Motor neuron (in vitro differentiated cells): ENCODE measurements around the gene COMMD4. TPM values are rescaled to one million over a fixed set of nuclear protein-coding genes. Genes with fewer than 3 reads are reported as not detected.
"Not testable (repeated sequence)": the region's sequence is repeated elsewhere in the genome, so short reads cannot be mapped to it uniquely, and the experiment has no call there.

Experiments
- ATAC-seq, 8 experiments: fragments of 200-7000 bp; cut with Tn5 transposase; replicated peaks in 6 of 8; 2 replicates each; pipeline ENCODE4 v1.8.0; 2021; ENCODE audit warnings: mild to moderate bottlenecking in 8 of 8, moderate library complexity in 8 of 8
- H3K27ac ChIP-seq, 2 donors: fragments of 250-450 bp; sonication (Bioruptor Pico); 2 replicates each; pipeline ENCODE4 v1.9.0; 2021; ENCODE audit warnings: antibody characterized with exemption in 2 of 2, mild to moderate bottlenecking in 2 of 2, moderate library complexity in 1 of 2
- H3K4me1 ChIP-seq, 2 donors: fragments of 250-450 bp; sonication (Bioruptor Pico); replicated peaks in 1 of 2; 2 replicates each; pipeline ENCODE4 v1.6.1; 2021; ENCODE audit warnings: antibody characterized with exemption in 2 of 2, mild to moderate bottlenecking in 2 of 2, moderate library complexity in 1 of 2
- H3K4me3 ChIP-seq, 5 donors: fragments of 250-450 bp; sonication (Bioruptor Pico); 2 replicates each; pipeline ENCODE4 v1.9.0; 2021; ENCODE audit warnings: antibody characterized with exemption in 5 of 5, mild to moderate bottlenecking in 5 of 5, moderate library complexity in 4 of 5
- WGBS, 10 experiments: fragments of 450-650 bp; shearing (Covaris generic); methylation state at CpG; one replicate each; pipeline ENCODE4 v1.0.0; 2022; 5-methylcytosine and 5-hydroxymethylcytosine counted together
- in situ Hi-C, 9 experiments: fragments of 400-800 bp; cut with MboI; loops; one replicate each; pipeline ENCODE4 v1.15.0; 2021; ENCODE audit warnings: low sequenced_read_pairs in 9 of 9, low pct_unique_long_range_greater_than_20kb in 2 of 9; ENCODE audit not compliant: unreplicated experiment in 9 of 9
- total RNA-seq, 8 experiments: library from RNA; unstranded; fragments of 300-600 nt; gene quantifications; 2 replicates each; pipeline versions ENCODE4 v1.2.3 to v1.2.4, GENCODE V29; 2022

The COMMD4 gene
- total RNA-seq, result 10 to 100 TPM; 17.6 to 93.3 (median 56.3) TPM

DNA sequence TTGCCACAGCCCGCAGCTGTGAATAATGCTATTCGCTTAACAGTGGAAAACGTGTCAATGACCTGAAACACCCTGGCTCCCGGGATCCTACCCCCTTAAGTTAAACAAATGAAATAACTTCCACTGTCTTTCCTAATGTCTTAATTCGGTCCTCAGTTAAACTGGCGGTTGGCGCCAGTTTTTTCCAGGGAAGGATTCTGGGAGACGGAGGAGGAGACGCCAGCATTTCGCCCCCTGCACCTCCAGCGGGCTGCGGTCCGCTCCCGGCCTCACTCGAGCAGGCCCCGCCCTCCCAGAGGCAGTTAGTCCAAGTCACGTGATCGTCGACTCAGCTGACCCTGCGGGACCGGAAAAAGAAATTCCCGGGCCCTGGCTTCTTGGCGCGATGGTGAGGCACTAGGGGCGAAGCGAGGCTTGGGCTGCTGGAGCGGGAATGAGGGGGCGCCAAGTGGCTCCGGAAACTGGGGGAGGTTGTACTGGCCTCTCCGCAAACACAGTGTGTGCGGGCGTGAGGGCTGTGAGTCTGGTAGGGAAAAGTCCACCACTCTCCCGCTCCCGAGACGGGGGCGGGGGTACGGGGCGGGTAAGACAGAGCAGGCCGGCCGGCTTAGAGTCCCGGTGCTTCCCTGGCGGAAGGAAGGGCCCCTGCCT is at the start of gene COMMD4:
TSS of gene COMMD4 (plus strand) at position 359 of the 651 bp plus-strand sequence. CDS start at position 386, 27 bp downstream.
- 0 to 9% (median 2%) methylated on average over 1 to 16 of the region's 42 CpGs; no CpG with 5 or more reads in 1 of the 10 experiments for WGBS, 10 experiments
- Histone ChIP-seq H3K4me1 (peaks cover 6 to 7% of the 10 kb centered on the region in 2 donors), H3K27ac (no peak within 1 kb of the TSS), H3K4me3 (peak within 1 kb of the TSS; percentile 65 to 93 (median 84))
- in situ Hi-C loops, result no loop called here
- peak; percentile 91 to 95 (median 92) for ATAC-seq

GRCh38 chr15:75293660-75294059 is 42.2 kb upstream of the COMMD4 start:
- H3K4me3 ChIP-seq, H3K4me1 ChIP-seq, H3K27ac ChIP-seq, in situ Hi-C loops, ATAC-seq: not testable (repeated sequence)
- no CpG with 5 or more reads among the region's 18 CpGs for WGBS, 10 experiments

DNA sequence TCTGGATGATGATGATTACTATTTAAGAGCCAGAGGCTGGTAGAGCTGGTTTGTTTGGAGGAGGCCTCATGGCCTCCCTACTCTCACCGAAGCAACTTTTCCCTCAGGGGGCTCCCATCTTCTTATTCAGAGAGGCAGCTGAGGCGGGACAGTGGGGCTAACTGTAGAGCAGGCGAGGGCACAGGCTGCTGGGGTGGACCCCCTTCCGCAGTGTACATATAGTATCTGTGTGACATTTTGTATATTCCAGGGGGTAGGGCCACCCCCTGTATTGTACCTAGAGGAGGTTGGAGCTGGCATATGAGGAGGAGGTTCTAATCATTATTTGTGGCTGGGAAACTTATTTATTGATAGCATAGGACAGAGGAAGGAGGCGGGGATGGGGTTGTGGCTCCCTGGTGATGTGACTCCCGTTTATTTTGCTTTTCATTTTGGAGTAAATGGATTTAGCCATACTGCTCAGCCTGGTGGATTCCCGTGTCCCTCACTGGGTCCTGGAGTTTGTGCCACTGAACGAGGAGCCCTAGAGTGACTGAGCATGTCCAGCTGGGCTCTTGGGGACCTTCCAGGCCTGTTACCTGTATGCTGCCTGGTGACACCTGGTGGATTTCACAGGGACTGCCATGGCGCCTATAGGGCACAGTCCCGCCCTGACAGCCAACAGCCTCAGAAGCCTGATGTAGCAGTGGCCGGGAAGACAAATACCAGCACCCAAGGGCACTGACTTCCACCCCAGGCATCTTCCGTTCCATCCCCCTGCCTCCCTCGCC is 37.1 kb upstream of the COMMD4 start:
- H3K4me1 ChIP-seq, H3K4me3 ChIP-seq, H3K27ac ChIP-seq, in situ Hi-C loops: not testable (repeated sequence)
- peak; percentile 54 to 96 (median 78) for ATAC-seq
- WGBS, 10 experiments, result no CpG with 5 or more reads among the region's 13 CpGs

GRCh38 chr15:75299311-75299688 is 36.6 kb upstream of the COMMD4 start:
- WGBS, 10 experiments, result no CpG with 5 or more reads among the region's 6 CpGs

GRCh38 chr15:75300026-75300425 is 35.8 kb upstream of the COMMD4 start:
- H3K4me1 ChIP-seq, H3K4me3 ChIP-seq, H3K27ac ChIP-seq, ATAC-seq: not testable (repeated sequence)
- in situ Hi-C loops, result loop anchor here in 1 of 9 experiments (25.0 kb wide), 1 partner anchor 288 kb away; the partner anchor contains the start of gene PPCDC
- 59 to 75% (median 71%) methylated on average over 1 to 4 of the region's 6 CpGs; no CpG with 5 or more reads in 7 of the 10 experiments for WGBS, 10 experiments

More at GRCh38 chr15:75299311-75299688, 36.6 kb upstream of the COMMD4 start:
- H3K27ac ChIP-seq, H3K4me1 ChIP-seq, H3K4me3 ChIP-seq, in situ Hi-C loops: not testable (repeated sequence)
- peak; percentile 67 to 99 (median 84) for ATAC-seq

GRCh38 chr15:75302318-75302717 is 33.5 kb upstream of the COMMD4 start:
- in situ Hi-C loops, result loop anchor here in 1 of 9 experiments (25.0 kb wide), 1 partner anchor 290 kb away; the partner anchor contains the start of gene PPCDC

DNA sequence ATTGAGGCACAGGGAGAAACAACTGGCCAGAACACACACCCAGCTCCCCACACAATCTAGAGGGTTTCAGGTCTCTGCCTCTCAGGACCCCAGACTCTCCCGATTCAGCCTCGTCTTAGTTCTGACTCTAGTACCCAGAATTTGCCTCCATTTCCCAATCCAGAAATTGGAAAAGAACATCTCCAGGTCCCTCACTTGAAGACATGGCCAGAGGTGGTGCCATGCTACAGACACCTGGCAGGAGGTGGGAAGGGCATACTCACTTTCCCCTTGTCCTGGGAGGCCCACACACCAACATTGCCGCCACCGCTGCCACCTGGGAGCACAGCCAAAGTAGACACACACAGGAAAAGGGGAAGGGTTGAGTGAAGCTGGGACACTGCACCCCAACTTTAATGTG is 33.1 kb upstream of the COMMD4 start:
- 71 to 88% (median 80%) methylated on average over 2 to 4 of the region's 4 CpGs; no CpG with 5 or more reads in 7 of the 10 experiments for WGBS, 10 experiments
- not testable (repeated sequence) for H3K4me3 ChIP-seq

More at GRCh38 chr15:75302318-75302717, 33.5 kb upstream of the COMMD4 start:
- Histone ChIP-seq H3K4me1 (no peaks in the 10 kb centered on the region), H3K4me3 (no peak overlapping the region), H3K27ac (no peak overlapping the region)
- no peak for ATAC-seq
- 40 to 80% (median 70%) methylated on average over 1 to 3 of the region's 9 CpGs; no CpG with 5 or more reads in 7 of the 10 experiments for WGBS, 10 experiments

GRCh38 chr15:75306188-75306587 is 29.7 kb upstream of the COMMD4 start:
- 5 to 72% (median 63%) methylated on average over 1 to 3 of the region's 3 CpGs for WGBS, 10 experiments
- in situ Hi-C loops, result loop anchor here in 1 of 9 experiments (25.0 kb wide), 1 partner anchor 294 kb away; the partner anchor contains the start of gene PPCDC
- ATAC-seq, result no peak
- Histone ChIP-seq H3K4me3 (no peak overlapping the region), H3K27ac (no peak overlapping the region), H3K4me1 (no peaks in the 10 kb centered on the region)

More for the DNA sequence above, 33.1 kb upstream of the COMMD4 start:
- H3K27ac ChIP-seq, ATAC-seq, H3K4me1 ChIP-seq: not testable (repeated sequence)
- in situ Hi-C loops, result loop anchor here in 1 of 9 experiments (25.0 kb wide), 1 partner anchor 290 kb away; the partner anchor contains the start of gene PPCDC

GRCh38 chr15:75307778-75308390 is 28.0 kb upstream of the COMMD4 start:
- peak in 7 of 8 experiments; percentile 33 to 94 (median 68) for ATAC-seq
- WGBS, 10 experiments, result 37 to 88% (median 61%) methylated on average over 3 to 11 of the region's 15 CpGs
- no peak overlapping the region for H3K27ac ChIP-seq
- no peaks in the 10 kb centered on the region for H3K4me1 ChIP-seq
- H3K4me3 ChIP-seq, result no peak overlapping the region
- in situ Hi-C loops, result loop anchor here in 1 of 9 experiments (25.0 kb wide), 1 partner anchor 296 kb away; the partner anchor contains the start of gene PPCDC

- in situ Hi-C loops, result loop anchor here in 1 of 9 experiments (25.0 kb wide), 1 partner anchor 297 kb away; the partner anchor contains the start of gene PPCDC
- Histone ChIP-seq H3K4me1 (no peaks in the 10 kb centered on the region), H3K4me3 (no peak overlapping the region), H3K27ac (no peak overlapping the region)
- peak in 2 of 8 experiments; percentile 28 to 30 for ATAC-seq
These were observed 26.2 kb upstream of the COMMD4 start for GRCh38 chr15:75309711-75310110.

GRCh38 chr15:75312548-75312947 is 23.3 kb upstream of the COMMD4 start:
- not testable (repeated sequence) for H3K4me1 ChIP-seq, H3K27ac ChIP-seq, ATAC-seq, H3K4me3 ChIP-seq
- in situ Hi-C loops, result loop anchor here in 1 of 9 experiments (25.0 kb wide), 1 partner anchor 300 kb away; the partner anchor contains the start of gene PPCDC
- 80 to 100% methylated on average over 1 of the region's 1 CpG; no CpG with 5 or more reads in 8 of the 10 experiments for WGBS, 10 experiments

DNA sequence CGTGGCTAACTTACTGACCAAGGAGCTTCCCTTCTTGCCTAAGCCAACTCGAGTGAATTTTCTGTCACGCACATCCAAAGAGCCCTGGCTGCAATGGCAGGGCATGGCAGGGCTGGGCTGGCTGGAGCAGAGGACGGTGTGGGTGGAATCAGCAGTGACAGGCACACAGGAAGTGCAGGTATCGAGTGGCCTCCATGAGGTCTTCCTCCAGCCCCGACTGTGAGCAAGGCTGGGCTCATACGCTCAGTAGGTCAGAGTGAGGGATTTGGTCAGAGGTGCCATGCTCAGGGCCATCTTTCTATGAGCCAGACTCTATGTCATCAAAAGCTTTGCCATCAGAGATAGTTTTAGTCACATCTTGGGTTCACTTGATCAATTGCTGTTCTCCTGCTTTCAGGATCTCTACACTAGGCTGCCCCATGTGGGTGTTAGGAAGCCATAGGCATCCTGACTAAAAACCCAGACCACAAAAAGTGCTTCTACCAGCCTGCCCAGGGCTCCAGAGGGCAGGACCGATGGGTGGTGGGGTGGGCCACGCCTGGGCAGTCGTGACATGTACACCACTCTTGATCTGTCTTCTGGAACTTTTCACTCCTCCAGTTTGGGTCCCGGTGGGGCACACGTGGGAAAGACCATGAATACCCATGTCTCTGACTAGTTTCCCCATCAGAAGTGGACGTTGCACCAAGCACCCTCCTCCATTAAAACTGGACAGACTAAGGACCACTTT is 22.6 kb upstream of the COMMD4 start:
- no peaks in the 10 kb centered on the region for H3K4me1 ChIP-seq
- WGBS, 10 experiments, result 50 to 100% (median 67%) methylated on average over 1 to 9 of the region's 13 CpGs; no CpG with 5 or more reads in 3 of the 10 experiments
- H3K27ac ChIP-seq, result no peak overlapping the region
- in situ Hi-C loops, result loop anchor here in 1 of 9 experiments (25.0 kb wide), 1 partner anchor 301 kb away; the partner anchor contains the start of gene PPCDC
- ATAC-seq, result no peak
- H3K4me3 ChIP-seq, result no peak overlapping the region
